ENCODE results near the gene GOLGA8B. TPM values are rescaled to one million over a fixed set of nuclear protein-coding genes. Genes with fewer than 3 reads are reported as not detected.

GOLGA8B gene
- total and polyA plus RNA-seq, 2 experiments from 2014 or later = 84.1 to 139 TPM

GRCh38 chr15:34620814-34621213 is 37.4 kb upstream of the GOLGA8B start:
- Histone ChIP-seq H3K36me3 (no peaks in the 10 kb centered on the region), H3K4me3 (no peak overlapping the region), H3K27me3 (peaks cover 6% of the 10 kb centered on the region), H3K4me1 (ENCODE audit: low read depth) (peaks cover 11% of the 10 kb centered on the region), H3K9me3 (ENCODE audit: low read depth) (no peaks in the 10 kb centered on the region), H3K27ac (no peak overlapping the region)
- TF ChIP-seq, protein P1, sequence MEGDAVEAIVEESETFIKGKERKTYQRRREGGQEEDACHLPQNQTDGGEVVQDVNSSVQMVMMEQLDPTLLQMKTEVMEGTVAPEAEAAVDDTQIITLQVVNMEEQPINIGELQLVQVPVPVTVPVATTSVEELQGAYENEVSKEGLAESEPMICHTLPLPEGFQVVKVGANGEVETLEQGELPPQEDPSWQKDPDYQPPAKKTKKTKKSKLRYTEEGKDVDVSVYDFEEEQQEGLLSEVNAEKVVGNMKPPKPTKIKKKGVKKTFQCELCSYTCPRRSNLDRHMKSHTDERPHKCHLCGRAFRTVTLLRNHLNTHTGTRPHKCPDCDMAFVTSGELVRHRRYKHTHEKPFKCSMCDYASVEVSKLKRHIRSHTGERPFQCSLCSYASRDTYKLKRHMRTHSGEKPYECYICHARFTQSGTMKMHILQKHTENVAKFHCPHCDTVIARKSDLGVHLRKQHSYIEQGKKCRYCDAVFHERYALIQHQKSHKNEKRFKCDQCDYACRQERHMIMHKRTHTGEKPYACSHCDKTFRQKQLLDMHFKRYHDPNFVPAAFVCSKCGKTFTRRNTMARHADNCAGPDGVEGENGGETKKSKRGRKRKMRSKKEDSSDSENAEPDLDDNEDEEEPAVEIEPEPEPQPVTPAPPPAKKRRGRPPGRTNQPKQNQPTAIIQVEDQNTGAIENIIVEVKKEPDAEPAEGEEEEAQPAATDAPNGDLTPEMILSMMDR (IDR thresholded peaks at IDR 0.05; ENCODE audit: low read depth, low read length) = no peak
- DNase-seq (ENCODE audit: low read depth in 1 of 2, low spot score in 1 of 2) = no peak

- Histone ChIP-seq H3K27ac (no peak overlapping the region), H3K4me3 (no peak overlapping the region), H3K4me1 (ENCODE audit: low read depth) (peaks cover 11% of the 10 kb centered on the region), H3K9me3 (ENCODE audit: low read depth) (no peaks in the 10 kb centered on the region), H3K27me3 (peaks cover 6% of the 10 kb centered on the region), H3K36me3 (no peaks in the 10 kb centered on the region)
- TF ChIP-seq, protein P1 (IDR thresholded peaks at IDR 0.05; ENCODE audit: low read depth, low read length) = no peak
- no peak for DNase-seq (ENCODE audit: low read depth in 1 of 2, low spot score in 1 of 2)
Measured at GRCh38 chr15:34620142-34620541, 36.7 kb upstream of the GOLGA8B start.

GRCh38 chr15:34619151-34619550 is 35.7 kb upstream of the GOLGA8B start:
- Histone ChIP-seq H3K27me3 (peaks cover 6% of the 10 kb centered on the region), H3K9me3 (ENCODE audit: low read depth) (no peaks in the 10 kb centered on the region), H3K36me3 (no peaks in the 10 kb centered on the region), H3K4me3 (no peak overlapping the region), H3K27ac (no peak overlapping the region), H3K4me1 (ENCODE audit: low read depth) (peaks cover 11% of the 10 kb centered on the region)
- TF ChIP-seq, protein P1 (IDR thresholded peaks at IDR 0.05; ENCODE audit: low read depth, low read length) = no peak
- no peak for DNase-seq (ENCODE audit: low read depth in 1 of 2, low spot score in 1 of 2)

DNA sequence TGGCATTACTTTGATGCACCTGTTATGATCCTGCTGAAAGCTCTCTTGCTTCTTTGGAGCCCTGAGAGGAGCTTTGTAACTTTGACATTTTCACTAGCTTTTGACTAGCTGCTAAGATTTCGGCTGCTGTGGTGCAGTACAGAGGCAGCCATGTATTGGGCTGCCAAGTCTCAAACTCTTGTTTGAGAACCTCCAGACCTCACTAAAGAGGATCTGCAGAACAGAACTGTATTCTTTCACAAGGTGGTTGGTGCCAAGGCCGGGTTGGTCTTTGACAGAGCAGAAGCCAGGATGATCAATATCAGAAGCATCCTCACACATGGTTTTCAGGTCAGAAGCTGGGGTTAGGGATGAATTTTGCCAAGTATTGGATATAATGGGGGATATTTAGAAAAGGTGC is 34.6 kb upstream of the GOLGA8B start:
- Histone ChIP-seq H3K9me3 (ENCODE audit: low read depth) (no peaks in the 10 kb centered on the region), H3K36me3 (no peaks in the 10 kb centered on the region), H3K4me1 (ENCODE audit: low read depth) (peaks cover 11% of the 10 kb centered on the region), H3K4me3 (no peak overlapping the region), H3K27ac (no peak overlapping the region), H3K27me3 (peaks cover 6% of the 10 kb centered on the region)
- TF ChIP-seq, protein P1 (IDR thresholded peaks at IDR 0.05; ENCODE audit: low read depth, low read length) = no peak
- peak in 1 of 2 donors; percentile 17 for DNase-seq (ENCODE audit: low read depth in 1 of 2, low spot score in 1 of 2)

- H3K9me3 ChIP-seq (ENCODE audit: low read depth) = no peaks in the 10 kb centered on the region
- no peak overlapping the region for H3K4me3 ChIP-seq
- no peaks in the 10 kb centered on the region for H3K36me3 ChIP-seq
- no peak overlapping the region for H3K27ac ChIP-seq
- peak; percentile 35 to 69 for DNase-seq (ENCODE audit: low read depth in 1 of 2, low spot score in 1 of 2)
- H3K4me1 ChIP-seq (ENCODE audit: low read depth) = peaks cover 11% of the 10 kb centered on the region
- H3K27me3 ChIP-seq = peaks cover 6% of the 10 kb centered on the region
- TF ChIP-seq, protein P1 (IDR thresholded peaks at IDR 0.05; ENCODE audit: low read depth, low read length) = no peak
Measured at GRCh38 chr15:34616613-34617012, 33.2 kb upstream of the GOLGA8B start.

DNA sequence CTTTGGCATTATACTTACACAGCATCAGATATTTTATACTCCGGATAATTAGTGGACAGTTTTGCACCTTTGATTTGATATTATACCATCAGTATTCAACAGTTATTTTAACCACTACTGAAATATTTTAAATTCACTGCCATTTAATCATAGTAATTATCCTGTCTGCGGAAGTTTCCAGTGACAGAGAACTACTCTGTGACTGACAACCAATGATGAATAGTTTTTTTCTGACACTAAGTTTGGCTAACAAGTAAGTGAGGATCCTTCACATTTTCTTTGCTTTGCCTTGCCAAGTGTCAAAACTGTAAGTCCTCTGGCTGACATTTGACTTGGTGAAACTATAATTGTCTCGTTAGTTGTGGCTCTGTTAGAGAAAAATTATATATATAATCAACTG is 30.5 kb upstream of the GOLGA8B start:
- no peak for DNase-seq (ENCODE audit: low read depth in 1 of 2, low spot score in 1 of 2)
- H3K27ac ChIP-seq = no peak overlapping the region
- H3K27me3 ChIP-seq = no peaks in the 10 kb centered on the region
- TF ChIP-seq, protein P1 (IDR thresholded peaks at IDR 0.05; ENCODE audit: low read depth, low read length) = no peak
- peaks cover 29% of the 10 kb centered on the region for H3K4me1 ChIP-seq (ENCODE audit: low read depth)
- H3K36me3 ChIP-seq = no peaks in the 10 kb centered on the region
- H3K9me3 ChIP-seq (ENCODE audit: low read depth) = no peaks in the 10 kb centered on the region
- H3K4me3 ChIP-seq = no peak overlapping the region

Measured in cardiac muscle cell (in vitro differentiated cells and primary cell).